ENCODE data around the gene FES. TPM values are rescaled to one million over a fixed set of nuclear protein-coding genes. Genes with fewer than 3 reads are reported as not detected.
"Not testable (repeated sequence)": the region's sequence is repeated elsewhere in the genome, so short reads cannot be mapped to it uniquely, and the experiment has no call there.

The FES gene
- total RNA-seq, 1 donor from 2014 or later = 39.4 TPM

DNA sequence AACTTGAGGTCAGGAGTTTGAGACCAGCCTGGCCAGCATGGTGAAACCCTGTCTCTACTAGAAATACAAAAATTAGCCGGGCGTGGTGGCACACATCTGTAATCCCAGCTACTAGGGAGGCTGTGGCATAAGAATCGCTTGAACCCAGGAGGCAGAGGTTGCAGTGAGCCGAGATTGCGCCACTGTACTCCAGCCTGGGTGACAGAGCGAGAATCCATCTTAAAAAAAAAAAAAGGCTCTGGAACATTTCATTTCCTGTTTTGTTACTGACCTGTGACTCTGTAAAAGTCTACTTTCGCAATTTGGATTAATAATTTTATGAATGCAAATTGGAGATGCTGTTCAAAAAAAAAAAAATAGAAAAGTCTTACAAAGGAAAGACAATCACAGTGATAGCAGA lies 43.8 kb downstream of the FES start:
- not testable (repeated sequence) for ATAC-seq

DNA sequence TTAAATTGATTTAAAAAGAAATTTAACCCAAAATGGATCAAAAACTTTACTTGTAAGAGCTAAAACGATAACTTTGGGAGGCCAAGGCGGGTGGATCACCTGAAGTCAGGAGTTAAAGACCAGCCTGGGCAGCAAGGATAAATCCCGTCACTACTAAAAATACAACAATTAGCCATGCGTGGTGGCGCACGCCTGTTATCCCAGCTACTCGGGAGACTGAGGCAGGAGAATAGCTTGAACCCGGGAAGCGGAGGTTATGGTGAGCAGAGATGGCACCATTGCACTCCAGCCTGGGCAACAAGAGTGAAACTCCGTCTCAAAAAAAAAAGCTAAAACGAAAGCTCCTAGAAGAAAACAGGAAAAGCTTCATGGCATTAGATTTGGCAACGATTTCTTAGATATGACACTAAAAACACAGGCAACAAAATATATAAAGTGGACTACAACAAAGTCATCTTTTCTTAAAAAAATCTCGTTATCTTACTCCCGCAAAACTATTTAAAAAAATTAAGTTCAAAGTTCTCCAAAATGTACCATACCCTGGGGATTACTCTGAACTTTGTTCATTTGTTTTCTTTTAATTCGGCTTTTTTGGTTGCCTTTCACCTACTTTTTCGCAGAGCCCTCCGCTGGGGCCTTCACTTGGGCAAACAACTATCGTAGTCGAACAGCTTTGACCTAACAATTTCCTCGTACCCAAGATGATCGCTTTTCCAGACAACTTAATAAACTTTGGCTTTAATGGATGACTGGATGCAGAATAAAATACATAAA lies 45.1 kb downstream of the FES start:
- no peak for DNase-seq (ENCODE audit: low spot score)

More for the DNA sequence above, 43.8 kb downstream of the FES start:
- not testable (repeated sequence) for DNase-seq (ENCODE audit: low spot score)

DNA sequence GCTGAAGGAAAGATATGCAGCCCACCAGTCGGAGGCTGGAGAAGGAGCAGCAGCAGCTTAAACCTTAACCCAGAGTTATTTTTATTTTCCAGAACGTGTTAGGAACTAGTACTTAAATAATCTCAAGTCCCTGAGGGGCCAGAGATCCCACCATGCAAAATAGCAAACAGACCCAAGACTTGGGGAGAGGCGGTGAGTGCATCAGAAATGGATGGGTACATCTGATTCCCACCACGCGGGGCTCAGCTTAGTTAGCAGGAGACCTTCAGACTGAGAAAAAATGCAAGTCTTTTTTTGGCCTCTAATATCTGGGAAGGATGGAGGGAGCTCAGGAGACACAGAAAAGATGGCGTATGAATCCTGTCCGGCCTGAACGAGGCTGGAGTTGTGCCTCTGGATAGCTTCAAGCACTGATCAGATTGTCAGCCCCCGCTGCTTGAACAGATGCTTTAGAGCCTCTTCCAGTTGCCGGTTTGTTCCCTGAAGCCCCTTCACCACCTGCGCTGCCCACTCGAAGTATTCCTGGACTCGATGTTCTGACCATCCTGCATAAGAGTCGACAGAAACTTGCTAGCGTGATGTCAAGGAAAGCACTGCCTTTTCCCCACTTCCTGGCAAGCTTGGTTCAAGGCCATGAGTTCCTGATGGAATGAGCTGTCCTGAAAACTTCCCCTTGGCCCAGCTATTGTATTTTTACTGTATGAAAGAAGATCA lies 46.7 kb downstream of the FES start:
- ATAC-seq (no peak), DNase-seq (ENCODE audit: low spot score) (no peak)

More for the DNA sequence above, 45.1 kb downstream of the FES start:
- ATAC-seq = peak; percentile 1

DNA sequence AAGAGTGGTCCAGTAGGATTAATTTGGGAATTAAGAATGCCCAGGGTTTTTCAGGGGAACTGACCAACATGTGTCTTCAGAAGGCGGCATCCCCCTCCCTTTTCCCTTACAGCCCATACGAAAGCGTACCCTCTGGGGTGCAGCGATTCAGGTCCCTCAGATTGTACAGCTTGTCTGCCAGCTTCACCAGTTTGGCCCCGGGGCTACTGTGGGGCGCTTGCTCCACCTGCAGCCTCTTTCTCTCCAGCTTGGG lies 47.2 kb downstream of the FES start:
- no peak for ATAC-seq

GRCh38 chr15:90931828-90932659 lies 47.7 kb downstream of the FES start, which contains the start of gene HDDC3:
Gene HDDC3, minus strand, starts transcription at chr15:90932549. Its CDS starts 9 bp downstream, at chr15:90932540.
- ATAC-seq = peak; percentile 71
- DNase-seq (ENCODE audit: low spot score) = peak; percentile 91

More for the DNA sequence above, 47.2 kb downstream of the FES start:
- DNase-seq (ENCODE audit: low spot score) = no peak

DNA sequence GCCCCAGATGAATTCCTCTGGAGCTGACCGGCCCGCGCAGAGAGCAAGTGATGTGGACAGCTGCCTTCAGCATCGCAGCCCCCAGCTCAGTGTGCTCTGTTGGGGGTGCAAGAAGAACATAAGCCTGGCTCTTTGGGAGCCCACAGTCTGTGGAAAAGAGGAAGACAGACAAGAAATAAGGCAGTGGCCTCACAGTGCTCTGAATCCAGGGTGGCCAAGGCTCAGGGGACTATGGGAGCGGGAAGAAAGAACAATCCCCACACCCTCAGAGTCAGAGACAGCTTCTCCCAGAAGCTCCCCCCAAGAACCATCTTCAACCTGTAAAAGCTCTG lies 48.3 kb downstream of the FES start:
- no peak for DNase-seq (ENCODE audit: low spot score)
- ATAC-seq = no peak

- ATAC-seq = no peak
These were observed 49.0 kb downstream of the FES start for GRCh38 chr15:90933301-90933700.

DNA sequence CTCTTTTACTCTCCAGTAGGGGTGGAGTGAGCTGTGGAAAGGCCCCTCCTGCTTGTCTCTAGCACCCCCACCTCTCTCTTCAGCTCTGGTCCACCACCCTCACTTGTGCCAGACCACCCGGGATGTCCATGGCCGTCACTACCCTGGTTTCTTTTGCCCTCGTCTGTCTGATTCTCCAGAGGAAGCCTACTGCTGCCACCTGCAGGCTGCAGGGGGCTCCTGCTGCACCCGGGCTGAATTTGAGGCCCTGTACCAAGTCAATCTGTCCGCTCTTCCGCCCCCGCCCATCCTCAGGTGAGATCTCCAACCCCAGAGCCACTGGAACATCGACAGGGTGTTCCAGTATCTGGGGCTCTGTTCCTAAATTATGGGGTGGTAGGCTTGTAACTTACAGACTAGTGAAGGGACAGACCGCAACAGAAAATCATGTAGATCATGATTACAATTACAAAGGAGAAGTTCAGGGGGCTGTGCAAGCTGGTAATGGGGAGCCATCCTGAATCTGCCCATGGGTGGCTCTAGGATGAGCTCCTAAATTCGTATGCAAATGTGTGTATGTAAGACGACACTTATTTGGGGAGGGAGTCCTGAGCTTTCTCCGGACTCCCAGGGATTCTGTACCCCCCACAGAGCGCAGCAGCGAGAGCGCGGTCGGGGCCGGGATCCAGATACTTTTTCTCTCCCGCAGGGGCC lies 50.1 kb downstream of the FES start:
- ATAC-seq = peak; percentile 56
- DNase-seq (ENCODE audit: low spot score) = peak; percentile 85

More at GRCh38 chr15:90933301-90933700, 49.0 kb downstream of the FES start:
- DNase-seq (ENCODE audit: low spot score) = no peak

- ATAC-seq (peak; percentile 78), DNase-seq (ENCODE audit: low spot score) (peak; percentile 96)
These were observed 50.8 kb downstream of the FES start, which contains the start of gene UNC45A for GRCh38 chr15:90934949-90935751. Gene UNC45A, plus strand, starts transcription at chr15:90935285. Its CDS starts 40 bp downstream, at chr15:90935325.

GRCh38 chr15:90936823-90937222 lies 52.5 kb downstream of the FES start:
- no peak for DNase-seq (ENCODE audit: low spot score)
- no peak for ATAC-seq

- no peak for DNase-seq (ENCODE audit: low spot score)
- no peak for ATAC-seq
These were observed 54.0 kb downstream of the FES start for GRCh38 chr15:90938261-90938660.

DNA sequence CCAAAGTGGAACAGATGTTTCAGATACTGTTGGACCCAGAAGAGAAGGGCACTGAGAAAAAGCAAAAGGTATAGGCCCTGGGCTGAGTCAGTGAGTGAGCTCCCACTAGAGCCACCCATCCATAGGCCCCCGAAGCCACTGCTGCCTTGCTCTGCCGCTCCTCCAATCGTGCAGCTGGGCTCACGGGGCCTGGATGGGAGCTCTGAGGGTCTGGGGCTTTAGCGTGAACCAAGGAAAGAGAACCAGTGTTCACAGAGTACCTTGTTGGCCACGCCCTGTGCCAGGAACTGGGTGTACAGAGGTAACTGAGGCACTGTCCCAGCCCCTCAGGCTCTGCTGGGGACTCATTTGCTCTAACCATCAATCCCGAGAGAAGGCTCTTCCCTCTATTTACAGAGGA lies 55.5 kb downstream of the FES start:
- no peak for ATAC-seq
- no peak for DNase-seq (ENCODE audit: low spot score)

GRCh38 chr15:90941038-90941437 lies 56.7 kb downstream of the FES start:
- no peak for ATAC-seq
- no peak for DNase-seq (ENCODE audit: low spot score)

GRCh38 chr15:90942354-90943120 lies 58.2 kb downstream of the FES start:
- no peak for DNase-seq (ENCODE audit: low spot score)
- ATAC-seq = no peak

GRCh38 chr15:90945091-90945490 lies 60.8 kb downstream of the FES start:
- DNase-seq (ENCODE audit: low spot score) = no peak

More at GRCh38 chr15:90945091-90945490, 60.8 kb downstream of the FES start:
- no peak for ATAC-seq

Data from left lobe of liver (tissue), 2 donors.